IPS DF 6.9 (cell line): ENCODE data around the gene NDUFS3.
"Not testable (repeated sequence)": the region's sequence is repeated elsewhere in the genome, so short reads cannot be mapped to it uniquely, and the experiment has no call there.

Experiments used
- DNase-seq: peaks from one replicate; pipeline ENCODE4 v3.0.0-alpha.2; 2013; ENCODE audit warnings: low read depth, low spot score
- H3K27ac ChIP-seq: one replicate; pipeline ENCODE4 v1.5.1; 2013; ENCODE audit warnings: low read length, control low read depth
- H3K27me3 ChIP-seq: 2 replicates; pipeline ENCODE4 v1.6.1; 2013; ENCODE audit warnings: mild to moderate bottlenecking, low read length; ENCODE audit not compliant: control insufficient read depth, insufficient read depth
- H3K36me3 ChIP-seq: 2 replicates; pipeline ENCODE4 v1.6.1; 2013; ENCODE audit warnings: low read length; ENCODE audit not compliant: control insufficient read depth, insufficient read depth
- H3K4me1 ChIP-seq: 2 replicates; pipeline ENCODE4 v1.6.1; 2013; ENCODE audit warnings: low read length; ENCODE audit not compliant: control insufficient read depth, insufficient read depth
- H3K4me3 ChIP-seq: 2 replicates; pipeline ENCODE4 v1.5.1; 2013; ENCODE audit warnings: mild to moderate bottlenecking, low read length
- H3K9me3 ChIP-seq: 2 replicates; pipeline ENCODE4 v1.6.1; 2013; ENCODE audit warnings: low read length, inconsistent platforms; ENCODE audit not compliant: control insufficient read depth, insufficient read depth
- WGBS: extraction: QIAGEN DNeasy Blood & Tissue Kit; methylation state at CpG from one replicate; pipeline ENCODE4 v1.1.7; 2013; ENCODE audit warnings: mixed read lengths, missing lambda C conversion rate; ENCODE audit not compliant: insufficient read length, insufficient coverage; 5-methylcytosine and 5-hydroxymethylcytosine counted together

Gene NDUFS3

GRCh38 chr11:47578524-47579494 lies at the start of gene NDUFS3, which contains the start of gene KBTBD4:
Gene NDUFS3, plus strand, starts transcription at chr11:47579074. Its CDS starts 18 bp downstream, at chr11:47579092.
Gene KBTBD4, minus strand, starts transcription at chr11:47578970. Its CDS starts 19 bp downstream, at chr11:47578951.
- H3K27me3 ChIP-seq = no peaks in the 10 kb centered on the region
- peaks cover 16% of the 10 kb centered on the region; the same call in 1 of the 2 replicates for H3K36me3 ChIP-seq
- H3K27ac ChIP-seq = no peak within 1 kb of the TSS
- no peaks in the 10 kb centered on the region for H3K9me3 ChIP-seq
- H3K4me3 ChIP-seq = peak within 1 kb of the TSS; percentile 90
- DNase-seq = peak; percentile 79
- WGBS = no CpG with 5 or more reads among the region's 72 CpGs
- H3K4me1 ChIP-seq = 0 out of 2 replicates have a peak, but pooled peaks cover 3% of the 10 kb centered on the region

- Histone ChIP-seq H3K9me3 (no peaks in the 10 kb centered on the region), H3K36me3 (no peaks in the 10 kb centered on the region), H3K4me1 (peaks cover 4% of the 10 kb centered on the region; the same call in 1 of the 2 replicates), H3K27me3 (no peaks in the 10 kb centered on the region), H3K27ac (no peak overlapping the region), H3K4me3 (no peak overlapping the region)
- WGBS = no CpG with 5 or more reads among the region's 4 CpGs
- DNase-seq = no peak
Observed at GRCh38 chr11:47529951-47530350, 48.9 kb upstream of the NDUFS3 start.

DNA sequence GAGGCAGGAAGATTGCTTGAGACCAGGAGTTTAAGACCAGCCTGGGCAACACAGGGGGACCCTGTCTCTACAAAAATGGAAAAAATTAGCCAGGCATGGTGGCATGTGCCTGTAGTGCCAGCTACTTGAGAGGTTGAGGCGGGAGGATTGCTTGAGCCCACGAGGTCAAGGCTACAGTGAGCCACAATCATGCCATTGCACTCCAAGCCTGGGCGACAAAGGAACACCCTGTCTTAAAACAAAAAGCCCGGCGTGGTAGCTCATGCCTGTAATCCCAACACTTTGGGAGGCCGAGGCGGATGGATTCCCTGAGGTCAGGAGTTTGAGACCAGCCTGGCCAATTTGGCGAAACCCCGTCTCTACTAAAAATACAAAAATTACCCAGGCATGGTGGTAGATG lies 48.2 kb upstream of the NDUFS3 start:
- not testable (repeated sequence) for H3K36me3 ChIP-seq, H3K27me3 ChIP-seq, DNase-seq, H3K4me1 ChIP-seq, H3K4me3 ChIP-seq, H3K9me3 ChIP-seq, H3K27ac ChIP-seq
- no CpG with 5 or more reads among the region's 9 CpGs for WGBS

DNA sequence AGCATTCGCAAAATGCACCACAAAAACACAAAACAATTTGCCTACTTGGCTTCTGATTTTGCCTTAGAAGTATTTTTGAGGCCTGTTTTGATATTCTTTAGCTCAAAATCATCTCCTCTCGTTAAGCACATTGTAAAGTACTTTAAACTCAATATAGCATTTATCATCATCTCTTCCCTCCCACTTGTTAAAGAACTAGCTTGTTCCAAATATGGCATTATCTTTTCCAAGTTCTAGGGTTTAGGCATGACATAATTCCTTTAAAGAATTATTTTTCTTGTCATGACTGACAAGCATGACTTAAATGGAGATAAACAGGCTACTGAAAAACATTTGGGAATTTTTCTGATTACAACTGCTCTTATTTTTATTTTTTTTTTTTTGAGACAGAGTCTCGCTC lies 47.2 kb upstream of the NDUFS3 start:
- no peaks in the 10 kb centered on the region for H3K9me3 ChIP-seq
- no peak overlapping the region for H3K27ac ChIP-seq
- H3K36me3 ChIP-seq = no peaks in the 10 kb centered on the region
- no peaks in the 10 kb centered on the region for H3K27me3 ChIP-seq
- DNase-seq = no peak
- no peak overlapping the region for H3K4me3 ChIP-seq
- peaks cover 1% of the 10 kb centered on the region; the same call in 1 of the 2 replicates for H3K4me1 ChIP-seq
- no CpG with 5 or more reads among the region's 3 CpGs for WGBS

- no peaks in the 10 kb centered on the region for H3K9me3 ChIP-seq
- no peaks in the 10 kb centered on the region for H3K27me3 ChIP-seq
- no CpG with 5 or more reads among the region's 2 CpGs for WGBS
- no peaks in the 10 kb centered on the region for H3K36me3 ChIP-seq
- no peak overlapping the region for H3K27ac ChIP-seq
- H3K4me1 ChIP-seq = peaks cover 1% of the 10 kb centered on the region; the same call in 1 of the 2 replicates
- DNase-seq = no peak
- no peak overlapping the region for H3K4me3 ChIP-seq
Observed at GRCh38 chr11:47532597-47533213, 46.2 kb upstream of the NDUFS3 start.

- Histone ChIP-seq H3K36me3 (no peaks in the 10 kb centered on the region), H3K9me3 (no peaks in the 10 kb centered on the region), H3K4me1 (peaks cover 1% of the 10 kb centered on the region; the same call in 1 of the 2 replicates), H3K27ac (no peak overlapping the region), H3K27me3 (no peaks in the 10 kb centered on the region), H3K4me3 (no peak overlapping the region)
- DNase-seq = no peak
- WGBS = no CpG with 5 or more reads among the region's 2 CpGs
Observed at GRCh38 chr11:47533690-47534151, 45.2 kb upstream of the NDUFS3 start.

DNA sequence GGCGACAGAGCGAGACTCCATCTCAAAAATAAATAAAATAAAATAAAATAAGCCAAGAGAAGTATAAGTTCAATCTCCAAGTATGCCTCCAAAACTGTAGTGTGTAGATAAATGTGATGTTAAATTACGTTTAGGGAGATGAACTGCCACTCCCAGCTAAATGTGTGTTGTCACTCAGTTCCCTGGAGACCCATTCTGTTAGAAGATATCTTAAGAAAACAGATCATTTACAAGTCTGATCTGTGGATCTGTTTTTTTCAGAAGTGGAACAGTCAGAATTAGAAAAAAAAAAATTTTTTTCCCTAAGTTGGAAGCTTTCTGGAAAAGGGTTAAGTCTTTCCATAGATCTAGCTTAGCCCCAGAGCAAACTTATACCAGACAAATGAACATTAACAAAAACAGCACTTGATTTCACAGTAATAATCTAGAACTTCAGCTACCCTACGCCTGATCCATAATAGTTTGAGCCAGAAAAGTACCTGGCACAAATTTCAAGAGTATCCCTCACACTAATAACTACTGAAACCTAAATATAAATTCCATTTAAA lies 44.1 kb upstream of the NDUFS3 start:
- Histone ChIP-seq H3K27ac (no peak overlapping the region), H3K4me1 (peaks cover 1% of the 10 kb centered on the region; the same call in 1 of the 2 replicates)
- no peak for DNase-seq

DNA sequence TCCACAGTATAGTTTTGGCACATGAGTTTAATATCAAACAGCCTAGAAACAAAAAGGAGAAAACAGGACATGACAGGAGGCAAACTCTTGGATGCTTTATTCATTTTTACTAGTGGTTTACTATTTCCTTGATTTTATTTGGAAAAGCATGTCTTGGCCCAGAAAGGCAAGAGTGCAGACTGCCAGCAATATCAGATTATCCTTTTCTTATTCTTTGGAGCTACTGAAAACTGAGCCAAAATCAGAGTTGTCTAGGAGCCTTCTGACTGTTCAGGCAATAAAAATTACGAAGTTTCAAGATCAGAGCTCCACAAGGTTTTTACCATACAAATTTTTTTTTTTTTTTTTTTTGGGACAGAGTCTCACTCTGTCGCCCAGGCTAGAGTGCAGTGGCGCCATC lies 42.0 kb upstream of the NDUFS3 start:
- H3K27me3 ChIP-seq = no peaks in the 10 kb centered on the region
- H3K4me3 ChIP-seq = no peak overlapping the region
- H3K27ac ChIP-seq = no peak overlapping the region
- H3K4me1 ChIP-seq = peaks cover 1% of the 10 kb centered on the region; the same call in 1 of the 2 replicates
- DNase-seq = no peak
- H3K9me3 ChIP-seq = no peaks in the 10 kb centered on the region
- no CpG with 5 or more reads among the region's 3 CpGs for WGBS
- no peaks in the 10 kb centered on the region for H3K36me3 ChIP-seq

More for the DNA sequence above, 44.1 kb upstream of the NDUFS3 start:
- no peak overlapping the region for H3K4me3 ChIP-seq
- no peaks in the 10 kb centered on the region for H3K9me3 ChIP-seq
- H3K27me3 ChIP-seq = no peaks in the 10 kb centered on the region
- no CpG with 5 or more reads among the region's 4 CpGs for WGBS
- H3K36me3 ChIP-seq = no peaks in the 10 kb centered on the region

- Histone ChIP-seq H3K9me3 (no peaks in the 10 kb centered on the region), H3K4me3 (no peak overlapping the region), H3K27me3 (no peaks in the 10 kb centered on the region), H3K4me1 (no peaks in the 10 kb centered on the region), H3K27ac (no peak overlapping the region), H3K36me3 (no peaks in the 10 kb centered on the region)
- WGBS = no CpG with 5 or more reads among the region's 10 CpGs
- no peak for DNase-seq
Observed at GRCh38 chr11:47538741-47539565, 39.9 kb upstream of the NDUFS3 start.
